Heart left ventricle (tissue), 13 donors: ENCODE data around the gene PILRA.

Experiments used
- POLR2A ChIP-seq, 2 donors: fragments of 450-650 bp; IDR thresholded peaks; one replicate each; pipeline ENCODE4 v1.6.1; 2017; ENCODE audit warnings: antibody characterized with exemption in 2 of 2, mild to moderate bottlenecking in 2 of 2, moderate library complexity in 2 of 2
- TF ChIP-seq, protein P1 (sequence below), 12 donors: fragments of 200-600 bp; sonication (generic) in 4 of 12; IDR thresholded peaks; one replicate each; pipeline versions ENCODE4 v1.5.0 to v1.8.0; 2018 to 2022; ENCODE audit warnings: antibody characterized with exemption in 12 of 12, mild to moderate bottlenecking in 5 of 12
- donor health status: ischemic (EF 13 %, LVEDD 7.1; RV severe dilation, severe dysfunction).
- donor health status: DM: no; HTN: yes; CAD: no.
- donor health status: DM: no; HTN: no; CAD: no.
- donor health status: ischemic (EF 25% LVEDD 6.9; RV normal size, moderate dysfunction).
- donor health status: ischemic (EF 25% LVEDD 5.7; RV mildly dilated, moderate dysfunction).
- donor health status: ischemic (EF 35%, LVEDD 5.7; RV mildly dilated, moderate dysfunction).
- donor health status: nonischemic (EF 11% LVEDD 7.7; RV severe dilation, severe dysfunction).
- donor health status: DM: yes; HTN: yes; CAD: no.
- donor health status: PGD.
- donor health status: ischemic (EF 29% LVEDD 5.4; RV normal size, mild dysfunction).
- donor health status: nonischemic (EF 23%, LVEDD 6.1; RV moderate dilation, normal function).

GRCh38 chr7:100348805-100349204 lies 24.5 kb upstream of the PILRA start:
- TF ChIP-seq, protein P1, sequence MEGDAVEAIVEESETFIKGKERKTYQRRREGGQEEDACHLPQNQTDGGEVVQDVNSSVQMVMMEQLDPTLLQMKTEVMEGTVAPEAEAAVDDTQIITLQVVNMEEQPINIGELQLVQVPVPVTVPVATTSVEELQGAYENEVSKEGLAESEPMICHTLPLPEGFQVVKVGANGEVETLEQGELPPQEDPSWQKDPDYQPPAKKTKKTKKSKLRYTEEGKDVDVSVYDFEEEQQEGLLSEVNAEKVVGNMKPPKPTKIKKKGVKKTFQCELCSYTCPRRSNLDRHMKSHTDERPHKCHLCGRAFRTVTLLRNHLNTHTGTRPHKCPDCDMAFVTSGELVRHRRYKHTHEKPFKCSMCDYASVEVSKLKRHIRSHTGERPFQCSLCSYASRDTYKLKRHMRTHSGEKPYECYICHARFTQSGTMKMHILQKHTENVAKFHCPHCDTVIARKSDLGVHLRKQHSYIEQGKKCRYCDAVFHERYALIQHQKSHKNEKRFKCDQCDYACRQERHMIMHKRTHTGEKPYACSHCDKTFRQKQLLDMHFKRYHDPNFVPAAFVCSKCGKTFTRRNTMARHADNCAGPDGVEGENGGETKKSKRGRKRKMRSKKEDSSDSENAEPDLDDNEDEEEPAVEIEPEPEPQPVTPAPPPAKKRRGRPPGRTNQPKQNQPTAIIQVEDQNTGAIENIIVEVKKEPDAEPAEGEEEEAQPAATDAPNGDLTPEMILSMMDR (IDR thresholded peaks at IDR 0.05): no peak
- TF ChIP-seq POLR2A (IDR thresholded peaks at IDR 0.05): no peak
